IMR-90 (cell line): ENCODE results near the gene CNPY1. TPM values are rescaled to one million over a fixed set of nuclear protein-coding genes. Genes with fewer than 3 reads are reported as not detected.

ENCODE experiments used
- ATAC-seq: fragments of 200-7000 bp; cut with Tn5 transposase; 2 replicates; pipeline ENCODE4 v1.9.1; 2020; ENCODE audit warnings: low read depth, mild to moderate bottlenecking, moderate library complexity
- BruUV-seq: library from RNA; stranded (reverse); fragments of 400-500 nt; replicated peaks from 2 replicates; lab custom pipeline; 2021; lab: Mats Ljungman, UMichigan
- CTCF ChIA-PET: fragments of 300-600 bp; formaldehyde crosslinking; extraction: SDS; loops from one replicate; lab custom pipeline; 2021; ENCODE audit warnings: antibody characterized with exemption; lab: Yijun Ruan, JAX
- POLR2A ChIA-PET: fragments of 300-600 bp; sonication (Branson Sonifier 250); formaldehyde crosslinking; loops from one replicate; lab custom pipeline; 2022; ENCODE audit warnings: antibody characterized with exemption; ENCODE audit not compliant: unreplicated experiment; lab: Charles Lee
- DNase-seq: peaks from one replicate; pipeline ENCODE4 v3.0.0; 2013
- H2AFZ ChIP-seq: replicated peaks from 2 replicates; pipeline ENCODE3; 2013; ENCODE audit warnings: low read length, mild to moderate bottlenecking; ENCODE audit not compliant: poor library complexity
- H2AK5ac ChIP-seq: 2 replicates; pipeline ENCODE4 v1.6.1; 2013; ENCODE audit warnings: low read depth, low read length, inconsistent platforms
- H2AK9ac ChIP-seq: replicated peaks from 2 replicates; pipeline ENCODE3; 2013; ENCODE audit warnings: mild to moderate bottlenecking, low read depth, low read length, moderate library complexity; ENCODE audit not compliant: poor library complexity
- H2BK120ac ChIP-seq: 2 replicates; pipeline ENCODE4 v1.6.1; 2013; ENCODE audit warnings: low read depth, low read length, inconsistent platforms
- H2BK15ac ChIP-seq: 3 replicates; pipeline ENCODE4 v1.6.1; 2013; ENCODE audit warnings: low read depth, low read length, inconsistent platforms
- H2BK20ac ChIP-seq: 2 replicates; pipeline ENCODE4 v1.6.1; 2013; ENCODE audit warnings: low read depth, mild to moderate bottlenecking, inconsistent platforms, low read length, moderate library complexity
- H2BK5ac ChIP-seq: 2 replicates; pipeline ENCODE4 v1.6.1; 2013; ENCODE audit warnings: mild to moderate bottlenecking, low read depth, low read length, inconsistent platforms; ENCODE audit not compliant: poor library complexity, severe bottlenecking
- H3K14ac ChIP-seq: replicated peaks from 2 replicates; pipeline ENCODE4 v1.6.1; 2013; ENCODE audit warnings: low read depth, low read length, inconsistent platforms
- H3K18ac ChIP-seq: 2 replicates; pipeline ENCODE4 v1.6.1; 2013; ENCODE audit warnings: low read depth, low read length, control low read depth
- H3K23ac ChIP-seq: 2 replicates; pipeline ENCODE4 v1.6.1; 2013; ENCODE audit warnings: low read depth, low read length, inconsistent platforms
- H3K27ac ChIP-seq: 2 replicates; pipeline ENCODE4 v1.5.1; 2013; ENCODE audit warnings: mild to moderate bottlenecking, control low read depth, low read length; ENCODE audit not compliant: insufficient read depth
- H3K27me3 ChIP-seq: 2 replicates; pipeline ENCODE4 v1.6.1; 2013; ENCODE audit warnings: low read length; ENCODE audit not compliant: control insufficient read depth, insufficient read depth
- H3K36me3 ChIP-seq: 2 replicates; pipeline ENCODE4 v1.6.1; 2013; ENCODE audit warnings: low read length, mixed read lengths; ENCODE audit not compliant: control insufficient read depth, insufficient read depth
- H3K4ac ChIP-seq: 2 replicates; pipeline ENCODE4 v1.6.1; 2013; ENCODE audit warnings: low read depth, low read length, inconsistent platforms
- H3K4me1 ChIP-seq: 2 replicates; pipeline ENCODE4 v1.6.1; 2013; ENCODE audit warnings: low read length, mixed read lengths; ENCODE audit not compliant: control insufficient read depth, insufficient read depth
- H3K4me2 ChIP-seq: 2 replicates; pipeline ENCODE4 v1.6.1; 2013; ENCODE audit warnings: low read depth, mild to moderate bottlenecking, control low read depth, low read length, moderate library complexity
- H3K4me3 ChIP-seq: 2 replicates; pipeline ENCODE4 v1.5.1; 2013; ENCODE audit warnings: low read depth, mild to moderate bottlenecking, control low read depth, low read length, moderate library complexity; ENCODE audit not compliant: insufficient read depth
- H3K56ac ChIP-seq: 2 replicates; pipeline ENCODE4 v1.6.1; 2013; ENCODE audit warnings: low read length, inconsistent platforms; ENCODE audit not compliant: insufficient read depth; ENCODE audit errors: extremely low read depth
- H3K79me1 ChIP-seq, 2 experiments: 2 replicates each; pipeline ENCODE4 v1.6.1; 2013; ENCODE audit warnings: low read length in 2 of 2, inconsistent platforms in 1 of 2, low read depth in 1 of 2
- H3K9ac ChIP-seq: 2 replicates; pipeline ENCODE4 v1.6.1; 2013; ENCODE audit warnings: low read depth, low read length, control low read depth
- H3K9me1 ChIP-seq: 2 replicates; pipeline ENCODE4 v1.6.1; 2013; ENCODE audit warnings: low read length, inconsistent platforms; ENCODE audit not compliant: insufficient read depth
- H3K9me3 ChIP-seq: 2 replicates; pipeline ENCODE4 v1.6.1; 2013; ENCODE audit warnings: low read length; ENCODE audit not compliant: control insufficient read depth, insufficient read depth
- H4K20me1 ChIP-seq: 2 replicates; pipeline ENCODE4 v1.6.1; 2013; ENCODE audit warnings: low read length, inconsistent platforms; ENCODE audit not compliant: insufficient read depth
- H4K5ac ChIP-seq: 2 replicates; pipeline ENCODE4 v1.6.1; 2013; ENCODE audit warnings: mild to moderate bottlenecking, low read depth, low read length, control low read depth
- H4K8ac ChIP-seq, 2 experiments: 2 replicates each; pipeline ENCODE4 v1.6.1; 2013; ENCODE audit warnings: low read depth in 2 of 2, low read length in 2 of 2, control low read depth in 1 of 2, inconsistent platforms in 1 of 2
- H4K91ac ChIP-seq: 2 replicates; pipeline ENCODE4 v1.6.1; 2013; ENCODE audit warnings: low read depth, low read length, inconsistent platforms; ENCODE audit not compliant: insufficient read depth
- BHLHE40 ChIP-seq: fragments of 150-350 bp; IDR thresholded peaks from 2 replicates; pipeline ENCODE4 v1.6.1; 2016; ENCODE audit warnings: mild to moderate bottlenecking, low read depth, low read length
- CEBPB ChIP-seq: IDR thresholded peaks from 2 replicates; pipeline ENCODE4 v1.6.1; 2012; ENCODE audit warnings: low read depth, low read length, improper control_type of control experiment
- CHD1 ChIP-seq: IDR thresholded peaks from 2 replicates; pipeline ENCODE4 v1.6.1; 2012; ENCODE audit warnings: low read depth, low read length, improper control_type of control experiment
- CTCF ChIP-seq: conservative IDR thresholded peaks from 2 replicates; pipeline ENCODE4 v1.5.1; 2012; ENCODE audit warnings: mild to moderate bottlenecking, low read depth, low read length, improper control_type of control experiment
- FOS ChIP-seq: fragments of 150-350 bp; IDR thresholded peaks from 2 replicates; pipeline ENCODE4 v1.6.1; 2016; ENCODE audit warnings: low read depth, low read length
- MAFK ChIP-seq: IDR thresholded peaks from 2 replicates; pipeline ENCODE4 v1.6.1; 2012; ENCODE audit warnings: low read depth, low read length, improper control_type of control experiment
- MAZ ChIP-seq: IDR thresholded peaks from 2 replicates; pipeline ENCODE4 v1.6.1; 2012; ENCODE audit warnings: low read depth, mild to moderate bottlenecking, low read length, improper control_type of control experiment, moderate library complexity, borderline replicate concordance
- MXI1 ChIP-seq: IDR thresholded peaks from 2 replicates; pipeline ENCODE4 v1.6.1; 2012; ENCODE audit warnings: low read depth, mild to moderate bottlenecking, low read length, moderate library complexity, borderline replicate concordance
- NFE2L2 ChIP-seq: fragments of 150-350 bp; IDR thresholded peaks from 2 replicates; pipeline ENCODE4 v1.6.1; 2016; ENCODE audit warnings: low read depth, mild to moderate bottlenecking, low read length
- POLR2A ChIP-seq: IDR thresholded peaks from 2 replicates; pipeline ENCODE4 v1.6.1; 2012; ENCODE audit warnings: mild to moderate bottlenecking, low read depth, low read length
- RAD21 ChIP-seq: IDR thresholded peaks from 2 replicates; pipeline ENCODE4 v1.6.1; 2012; ENCODE audit warnings: low read length, improper control_type of control experiment
- RCOR1 ChIP-seq: IDR thresholded peaks from 2 replicates; pipeline ENCODE4 v1.6.1; 2012; ENCODE audit warnings: mild to moderate bottlenecking, low read length, improper control_type of control experiment; ENCODE audit not compliant: insufficient replicate concordance
- RFX5 ChIP-seq: IDR thresholded peaks from 2 replicates; pipeline ENCODE4 v1.8.0; 2012; ENCODE audit warnings: low read depth, mild to moderate bottlenecking, low read length, moderate library complexity
- SMC3 ChIP-seq: fragments of 150-350 bp; IDR thresholded peaks from 2 replicates; pipeline ENCODE4 v1.6.1; 2016; ENCODE audit warnings: low read depth, mild to moderate bottlenecking, antibody characterized with exemption, low read length, moderate library complexity
- USF2 ChIP-seq: fragments of 150-350 bp; IDR thresholded peaks from 2 replicates; pipeline ENCODE4 v1.6.1; 2017; ENCODE audit warnings: mild to moderate bottlenecking, antibody characterized with exemption, low read length, low read depth
- WGBS, 2 experiments: methylation state at CpG; one replicate each; pipeline versions ENCODE4 v1.1.5 to v1.1.7; 2013; ENCODE audit warnings: missing lambda C conversion rate in 2 of 2; ENCODE audit not compliant: insufficient read length in 1 of 2; ENCODE audit errors: extremely low coverage in 2 of 2; 5-methylcytosine and 5-hydroxymethylcytosine counted together
- dilution Hi-C: fragments of 300-500 bp; cut with HindIII; formaldehyde crosslinking; loops from one replicate; pipeline ENCODE4 v1.14.3; 2018; ENCODE audit warnings: low sequenced_read_pairs; ENCODE audit not compliant: unreplicated experiment
- in situ Hi-C: fragments of 300-500 bp; cut with MboI; formaldehyde crosslinking; loops from 3 replicates; pipeline ENCODE4 v1.14.3; 2019; ENCODE audit warnings: low sequenced_read_pairs, inconsistent platforms, mixed read lengths
- intact Hi-C: fragments of 100-400 bp; cut with micrococcal nuclease; formaldehyde crosslinking; loops from 2 replicates; pipeline ENCODE4 v1.10.0; 2022
- polyA plus RNA-seq, 3 experiments: library from polyadenylated mRNA; depleted of rRNA; stranded (reverse); fragments of >200 nt; gene quantifications; 2 replicates each; pipeline ENCODE4 v1.2.3, GENCODE V29; 2012; ENCODE audit warnings: low replicate concordance in 1 of 3
- total RNA-seq: library from RNA; depleted of rRNA; stranded (reverse); fragments of >200 nt; gene quantifications from 2 replicates; pipeline ENCODE4 v1.2.3, GENCODE V29; 2012
- TF ChIP-seq, protein P1 (sequence below): fragments of 150-350 bp; IDR thresholded peaks from 2 replicates; pipeline ENCODE4 v1.6.1; 2016; ENCODE audit warnings: low read depth, mild to moderate bottlenecking, low read length, moderate library complexity, borderline replicate concordance

Gene CNPY1
- total and polyA plus RNA-seq, 2 of the 4 experiments (the other 2 are of a cell fraction): not detected

GRCh38 chr7:155530601-155531000 is 15.8 kb downstream of the CNPY1 start:
- Histone ChIP-seq H3K9me3 (no peaks in the 10 kb centered on the region), H4K8ac (no peak overlapping the region), H4K5ac (no peak overlapping the region), H2BK5ac (no peak overlapping the region), H3K36me3 (no peaks in the 10 kb centered on the region), H3K27me3 (peaks cover 41% of the 10 kb centered on the region), H3K4me2 (no peak overlapping the region), H3K14ac (no peak overlapping the region), H3K56ac (no peak overlapping the region), H3K9me1 (no peaks in the 10 kb centered on the region), H2BK15ac (no peak overlapping the region), H3K4ac (no peak overlapping the region), H3K23ac (no peak overlapping the region), H3K79me1 (no peaks in the 10 kb centered on the region), H4K91ac (no peak overlapping the region), H3K27ac (no peak overlapping the region), H3K9ac (no peak overlapping the region), H4K20me1 (no peaks in the 10 kb centered on the region; the same call in 1 of the 2 replicates), H2AK5ac (no peak overlapping the region), H2AK9ac (no peak overlapping the region), H3K4me3 (no peak overlapping the region), H2BK120ac (no peak overlapping the region), H2BK20ac (no peak overlapping the region), H3K4me1 (peaks cover 1% of the 10 kb centered on the region; the same call in 1 of the 2 replicates), H3K18ac (no peak overlapping the region), H2AFZ (no peak overlapping the region)
- 50% methylated on average over 1 of the region's 6 CpGs; no CpG with 5 or more reads in 1 of the 2 experiments for WGBS, 2 experiments
- CTCF ChIA-PET: no interaction called here
- intact Hi-C loops (no loop called here), in situ Hi-C loops (no loop called here), dilution Hi-C loops (no loop called here)
- DNase-seq (no peak), ATAC-seq (no peak)
- no TSS peak for BruUV-seq
- TF ChIP-seq BHLHE40 (no peak), FOS (no peak), CEBPB (no peak), NFE2L2 (no peak), SMC3 (no peak), RFX5 (no peak), RAD21 (no peak), CHD1 (no peak), USF2 (no peak), MXI1 (no peak), MAFK (no peak), CTCF (no peak), MAZ (no peak), POLR2A (no peak), RCOR1 (no peak)
- TF ChIP-seq, protein P1, sequence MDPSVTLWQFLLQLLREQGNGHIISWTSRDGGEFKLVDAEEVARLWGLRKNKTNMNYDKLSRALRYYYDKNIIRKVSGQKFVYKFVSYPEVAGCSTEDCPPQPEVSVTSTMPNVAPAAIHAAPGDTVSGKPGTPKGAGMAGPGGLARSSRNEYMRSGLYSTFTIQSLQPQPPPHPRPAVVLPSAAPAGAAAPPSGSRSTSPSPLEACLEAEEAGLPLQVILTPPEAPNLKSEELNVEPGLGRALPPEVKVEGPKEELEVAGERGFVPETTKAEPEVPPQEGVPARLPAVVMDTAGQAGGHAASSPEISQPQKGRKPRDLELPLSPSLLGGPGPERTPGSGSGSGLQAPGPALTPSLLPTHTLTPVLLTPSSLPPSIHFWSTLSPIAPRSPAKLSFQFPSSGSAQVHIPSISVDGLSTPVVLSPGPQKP: no peak
- POLR2A ChIA-PET: no interaction called here
